ENCODE data around the gene EXOSC5. TPM values are rescaled to one million over a fixed set of nuclear protein-coding genes. Genes with fewer than 3 reads are reported as not detected.

Gene EXOSC5
- total and polyA plus RNA-seq, 9 of the 15 experiments (the other 6 are each of a cell fraction or from before 2014, with no cell fraction given) = 10.9 to 75.5 (median 37.8) TPM

DNA sequence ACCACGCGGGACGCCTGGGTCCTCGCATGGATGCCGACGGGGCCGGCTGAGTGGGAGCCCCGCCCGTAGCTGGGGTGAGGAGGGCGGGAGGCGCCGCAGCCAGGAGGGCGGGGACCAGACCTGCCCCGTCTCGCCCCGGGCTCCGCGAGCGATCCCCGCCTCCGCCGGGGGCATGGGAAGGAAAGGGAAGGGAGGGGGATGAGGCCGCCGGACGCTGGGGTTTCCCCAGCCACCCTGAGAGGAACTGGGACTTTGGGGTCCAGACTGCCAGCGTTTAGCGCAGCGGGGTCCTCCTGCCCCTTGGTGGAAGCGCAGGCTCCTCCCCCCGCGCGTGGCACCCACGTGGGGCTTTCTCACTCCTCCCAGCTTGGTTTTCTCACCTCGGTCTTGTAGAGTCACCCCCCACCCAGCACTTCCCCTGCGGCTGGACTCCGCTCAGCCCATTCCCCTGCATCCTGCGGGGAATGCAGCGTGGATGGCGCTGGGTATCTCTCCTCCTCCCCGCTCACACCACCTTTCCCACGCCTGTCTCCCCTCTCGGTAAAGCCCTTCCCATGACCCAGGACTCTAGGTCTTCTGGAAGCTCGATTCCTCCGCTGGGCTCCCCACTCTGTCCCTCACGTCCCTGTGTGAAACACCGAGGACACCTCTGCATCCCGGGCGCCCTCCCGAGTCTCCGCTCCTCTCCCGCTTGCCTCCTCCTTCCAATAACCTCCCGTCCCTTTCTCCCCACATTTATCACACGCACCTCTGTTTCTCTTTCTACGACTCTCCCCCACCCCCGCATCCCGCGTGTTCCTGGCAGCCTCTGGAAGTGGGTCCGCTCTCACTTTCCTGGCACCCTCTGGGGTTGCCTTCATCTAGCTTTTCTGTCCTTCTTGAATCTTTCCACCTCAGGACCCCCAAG is 45.6 kb downstream of the EXOSC5 start (continued):
- TF ChIP-seq HMG20A (CRISPR knock-in tag; conservative IDR thresholded peaks at IDR 0.05) (no peak), TFAM (CRISPR knock-in tag; conservative IDR thresholded peaks at IDR 0.05) (no peak), CEBPG (CRISPR knock-in tag; IDR thresholded peaks at IDR 0.05) (no peak), CEBPG (tag; conservative IDR thresholded peaks at IDR 0.05 in 1 of 2, IDR thresholded peaks at IDR 0.05 in 1 of 2) (no peak), TSC22D4 (tag; IDR thresholded peaks at IDR 0.05) (no peak), ZNF57 (CRISPR knock-in tag; IDR thresholded peaks at IDR 0.05) (no peak), ZNF263 (CRISPR knock-in tag; IDR thresholded peaks at IDR 0.05; ENCODE audit: borderline replicate concordance) (peak; percentile 27), THRAP3 (IDR thresholded peaks at IDR 0.05; ENCODE audit: borderline replicate concordance) (no peak), LCOR (CRISPR knock-in tag; IDR thresholded peaks at IDR 0.05) (no peak), EP400 (IDR thresholded peaks at IDR 0.05) (peak; percentile 6; the same call in 1 of the 2 replicates), RUNX1 (IDR thresholded peaks at IDR 0.05; ENCODE audit: low read depth) (peak; percentile 57; the same call in 1 of the 2 replicates), HDAC3 (IDR thresholded peaks at IDR 0.05; ENCODE audit: borderline replicate concordance, partially characterized antibody) (no peak), MTA3 (IDR thresholded peaks at IDR 0.05; ENCODE audit: borderline replicate concordance) (no peak; the same call in 1 of the 2 replicates), MEF2A (IDR thresholded peaks at IDR 0.05; ENCODE audit: control insufficient read depth, low read depth, low read length) (no peak), L3MBTL2 (IDR thresholded peaks at IDR 0.05) (no peak)
- TF ChIP-seq, protein P1, sequence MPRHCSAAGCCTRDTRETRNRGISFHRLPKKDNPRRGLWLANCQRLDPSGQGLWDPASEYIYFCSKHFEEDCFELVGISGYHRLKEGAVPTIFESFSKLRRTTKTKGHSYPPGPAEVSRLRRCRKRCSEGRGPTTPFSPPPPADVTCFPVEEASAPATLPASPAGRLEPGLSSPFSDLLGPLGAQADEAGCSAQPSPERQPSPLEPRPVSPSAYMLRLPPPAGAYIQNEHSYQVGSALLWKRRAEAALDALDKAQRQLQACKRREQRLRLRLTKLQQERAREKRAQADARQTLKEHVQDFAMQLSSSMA (CRISPR knock-in tag; IDR thresholded peaks at IDR 0.05) = no peak
- TF ChIP-seq, protein P2, sequence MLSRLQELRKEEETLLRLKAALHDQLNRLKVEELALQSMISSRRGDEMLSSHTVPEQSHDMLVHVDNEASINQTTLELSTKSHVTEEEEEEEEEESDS (CRISPR knock-in tag; IDR thresholded peaks at IDR 0.05) = no peak
- TF ChIP-seq, protein P3, sequence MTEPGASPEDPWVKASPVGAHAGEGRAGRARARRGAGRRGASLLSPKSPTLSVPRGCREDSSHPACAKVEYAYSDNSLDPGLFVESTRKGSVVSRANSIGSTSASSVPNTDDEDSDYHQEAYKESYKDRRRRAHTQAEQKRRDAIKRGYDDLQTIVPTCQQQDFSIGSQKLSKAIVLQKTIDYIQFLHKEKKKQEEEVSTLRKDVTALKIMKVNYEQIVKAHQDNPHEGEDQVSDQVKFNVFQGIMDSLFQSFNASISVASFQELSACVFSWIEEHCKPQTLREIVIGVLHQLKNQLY (CRISPR knock-in tag; conservative IDR thresholded peaks at IDR 0.05) = 0 out of 4 replicates have a peak, but pooled peaks of 1 of the 2 experiments have one; percentile 14
- TF ChIP-seq, protein P4, sequence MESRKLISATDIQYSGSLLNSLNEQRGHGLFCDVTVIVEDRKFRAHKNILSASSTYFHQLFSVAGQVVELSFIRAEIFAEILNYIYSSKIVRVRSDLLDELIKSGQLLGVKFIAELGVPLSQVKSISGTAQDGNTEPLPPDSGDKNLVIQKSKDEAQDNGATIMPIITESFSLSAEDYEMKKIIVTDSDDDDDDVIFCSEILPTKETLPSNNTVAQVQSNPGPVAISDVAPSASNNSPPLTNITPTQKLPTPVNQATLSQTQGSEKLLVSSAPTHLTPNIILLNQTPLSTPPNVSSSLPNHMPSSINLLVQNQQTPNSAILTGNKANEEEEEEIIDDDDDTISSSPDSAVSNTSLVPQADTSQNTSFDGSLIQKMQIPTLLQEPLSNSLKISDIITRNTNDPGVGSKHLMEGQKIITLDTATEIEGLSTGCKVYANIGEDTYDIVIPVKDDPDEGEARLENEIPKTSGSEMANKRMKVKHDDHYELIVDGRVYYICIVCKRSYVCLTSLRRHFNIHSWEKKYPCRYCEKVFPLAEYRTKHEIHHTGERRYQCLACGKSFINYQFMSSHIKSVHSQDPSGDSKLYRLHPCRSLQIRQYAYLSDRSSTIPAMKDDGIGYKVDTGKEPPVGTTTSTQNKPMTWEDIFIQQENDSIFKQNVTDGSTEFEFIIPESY (CRISPR knock-in tag; IDR thresholded peaks at IDR 0.05) = no peak
- TF ChIP-seq, protein P5, sequence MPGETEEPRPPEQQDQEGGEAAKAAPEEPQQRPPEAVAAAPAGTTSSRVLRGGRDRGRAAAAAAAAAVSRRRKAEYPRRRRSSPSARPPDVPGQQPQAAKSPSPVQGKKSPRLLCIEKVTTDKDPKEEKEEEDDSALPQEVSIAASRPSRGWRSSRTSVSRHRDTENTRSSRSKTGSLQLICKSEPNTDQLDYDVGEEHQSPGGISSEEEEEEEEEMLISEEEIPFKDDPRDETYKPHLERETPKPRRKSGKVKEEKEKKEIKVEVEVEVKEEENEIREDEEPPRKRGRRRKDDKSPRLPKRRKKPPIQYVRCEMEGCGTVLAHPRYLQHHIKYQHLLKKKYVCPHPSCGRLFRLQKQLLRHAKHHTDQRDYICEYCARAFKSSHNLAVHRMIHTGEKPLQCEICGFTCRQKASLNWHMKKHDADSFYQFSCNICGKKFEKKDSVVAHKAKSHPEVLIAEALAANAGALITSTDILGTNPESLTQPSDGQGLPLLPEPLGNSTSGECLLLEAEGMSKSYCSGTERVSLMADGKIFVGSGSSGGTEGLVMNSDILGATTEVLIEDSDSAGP (CRISPR knock-in tag; IDR thresholded peaks at IDR 0.05) = no peak
- TF ChIP-seq, protein P6, sequence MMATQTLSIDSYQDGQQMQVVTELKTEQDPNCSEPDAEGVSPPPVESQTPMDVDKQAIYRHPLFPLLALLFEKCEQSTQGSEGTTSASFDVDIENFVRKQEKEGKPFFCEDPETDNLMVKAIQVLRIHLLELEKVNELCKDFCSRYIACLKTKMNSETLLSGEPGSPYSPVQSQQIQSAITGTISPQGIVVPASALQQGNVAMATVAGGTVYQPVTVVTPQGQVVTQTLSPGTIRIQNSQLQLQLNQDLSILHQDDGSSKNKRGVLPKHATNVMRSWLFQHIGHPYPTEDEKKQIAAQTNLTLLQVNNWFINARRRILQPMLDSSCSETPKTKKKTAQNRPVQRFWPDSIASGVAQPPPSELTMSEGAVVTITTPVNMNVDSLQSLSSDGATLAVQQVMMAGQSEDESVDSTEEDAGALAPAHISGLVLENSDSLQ (IDR thresholded peaks at IDR 0.05) = no peak
